22Rv1 (cell line): ENCODE measurements around the gene PYY.

Experiments used
- CTCF ChIP-seq: fragments of 450-650 bp; IDR thresholded peaks from 2 replicates; pipeline ENCODE4 v1.5.1; 2017; ENCODE audit warnings: mild to moderate bottlenecking
- ZFX ChIP-seq: fragments of 450-650 bp; IDR thresholded peaks from 2 replicates; pipeline ENCODE4 v1.6.1; 2017; ENCODE audit warnings: antibody characterized with exemption, borderline replicate concordance

DNA sequence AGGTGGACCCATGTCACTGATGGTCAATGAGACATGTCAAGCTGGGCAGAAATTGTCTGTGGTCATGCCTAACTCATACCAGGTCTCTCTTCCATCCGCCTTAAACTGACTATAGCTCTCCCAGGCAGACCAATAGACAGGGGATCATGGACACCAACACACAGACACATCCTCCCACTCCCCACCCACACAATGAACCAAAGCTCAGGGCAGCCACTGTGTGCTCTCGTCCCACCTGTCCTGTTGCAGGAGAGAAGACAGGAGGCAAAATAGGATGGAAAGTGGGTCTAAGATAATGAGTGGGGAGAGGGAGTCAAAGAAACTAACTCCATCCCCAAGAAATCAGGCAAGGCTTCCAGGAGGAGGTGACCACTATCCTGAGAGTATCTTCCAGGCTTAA lies 3.2 kb downstream of the PYY start:
- TF ChIP-seq CTCF: no peak
- TF ChIP-seq ZFX: no peak
